Measurements from ENCODE around the gene IFIT3.

GRCh38 chr10:89309156-89310055 lies 18.4 kb upstream of the IFIT3 start:
- TF ChIP-seq EZH2phosphoT487 (IDR thresholded peaks at IDR 0.05; ENCODE audit: low read depth) (no peak), CTCF (IDR thresholded peaks at IDR 0.05; ENCODE audit: low read depth, low read length) (no peak)
